Measurements from ENCODE around the gene RAB7B.

Gene RAB7B

GRCh38 chr1:206039046-206039973 lies 36.1 kb upstream of the RAB7B start:
- Histone ChIP-seq H3K9me2 (replicated peaks; ENCODE audit: control insufficient read depth, low read length) (no peaks in the 10 kb centered on the region), H3K9me3 (ENCODE audit: control insufficient read depth, insufficient read depth, low read length) (no peaks in the 10 kb centered on the region), H3K4me2 (ENCODE audit: low read length) (peak overlapping the region; percentile 30), H3K27me3 (ENCODE audit: control insufficient read depth, low read length) (no peaks in the 10 kb centered on the region), H3F3A (ENCODE audit: control insufficient read depth, insufficient read depth) (peaks cover 34% of the 10 kb centered on the region), H3K79me2 (ENCODE audit: control insufficient read depth, low read length) (no peaks in the 10 kb centered on the region), H3K36me3 (ENCODE audit: control insufficient read depth, low read length) (no peaks in the 10 kb centered on the region), H4K20me1 (ENCODE audit: control insufficient read depth, insufficient read depth, low read depth, low read length) (no peaks in the 10 kb centered on the region), H3K4me3 (ENCODE audit: low read length) (peak overlapping the region; percentile 7), H3K4me1 (ENCODE audit: control insufficient read depth, low read length) (peaks cover 97% of the 10 kb centered on the region), H3K27ac (ENCODE audit: low read depth, low read length) (no peak overlapping the region)
- no peak for TF ChIP-seq EZH2phosphoT487 (IDR thresholded peaks at IDR 0.05; ENCODE audit: borderline replicate concordance, low read length)
- TF ChIP-seq CTCF (IDR thresholded peaks at IDR 0.05; ENCODE audit: low read depth, low read length, poor library complexity, severe bottlenecking), result no peak

GRCh38 chr1:206037581-206037980 lies 34.4 kb upstream of the RAB7B start:
- Histone ChIP-seq H3K36me3 (ENCODE audit: control insufficient read depth, low read length) (no peaks in the 10 kb centered on the region), H3K4me2 (ENCODE audit: low read length) (peak overlapping the region; percentile 21), H3K27me3 (ENCODE audit: control insufficient read depth, low read length) (no peaks in the 10 kb centered on the region), H3F3A (ENCODE audit: control insufficient read depth, insufficient read depth) (peaks cover 30% of the 10 kb centered on the region), H4K20me1 (ENCODE audit: control insufficient read depth, insufficient read depth, low read depth, low read length) (no peaks in the 10 kb centered on the region), H3K27ac (ENCODE audit: low read depth, low read length) (no peak overlapping the region; the same call in 1 of the 2 replicates), H3K4me3 (ENCODE audit: low read length) (no peak overlapping the region), H3K9me2 (replicated peaks; ENCODE audit: control insufficient read depth, low read length) (no peaks in the 10 kb centered on the region), H3K9me3 (ENCODE audit: control insufficient read depth, insufficient read depth, low read length) (no peaks in the 10 kb centered on the region), H3K79me2 (ENCODE audit: control insufficient read depth, low read length) (no peaks in the 10 kb centered on the region), H3K4me1 (ENCODE audit: control insufficient read depth, low read length) (peaks cover 86% of the 10 kb centered on the region)
- TF ChIP-seq EZH2phosphoT487 (IDR thresholded peaks at IDR 0.05; ENCODE audit: borderline replicate concordance, low read length) (no peak), CTCF (IDR thresholded peaks at IDR 0.05; ENCODE audit: low read depth, low read length, poor library complexity, severe bottlenecking) (no peak)

GRCh38 chr1:206036663-206037455 lies 33.7 kb upstream of the RAB7B start:
- Histone ChIP-seq H3K36me3 (ENCODE audit: control insufficient read depth, low read length) (no peaks in the 10 kb centered on the region), H3K27me3 (ENCODE audit: control insufficient read depth, low read length) (no peaks in the 10 kb centered on the region), H4K20me1 (ENCODE audit: control insufficient read depth, insufficient read depth, low read depth, low read length) (no peaks in the 10 kb centered on the region), H3K4me1 (ENCODE audit: control insufficient read depth, low read length) (peaks cover 86% of the 10 kb centered on the region), H3K27ac (ENCODE audit: low read depth, low read length) (peak overlapping the region; percentile 15), H3K9me2 (replicated peaks; ENCODE audit: control insufficient read depth, low read length) (no peaks in the 10 kb centered on the region), H3K9me3 (ENCODE audit: control insufficient read depth, insufficient read depth, low read length) (no peaks in the 10 kb centered on the region), H3K79me2 (ENCODE audit: control insufficient read depth, low read length) (no peaks in the 10 kb centered on the region), H3K4me2 (ENCODE audit: low read length) (peak overlapping the region; percentile 21), H3K4me3 (ENCODE audit: low read length) (peak overlapping the region; percentile 0; the same call in 1 of the 2 replicates), H3F3A (ENCODE audit: control insufficient read depth, insufficient read depth) (peaks cover 27% of the 10 kb centered on the region)
- TF ChIP-seq CTCF (IDR thresholded peaks at IDR 0.05; ENCODE audit: low read depth, low read length, poor library complexity, severe bottlenecking) (no peak), EZH2phosphoT487 (IDR thresholded peaks at IDR 0.05; ENCODE audit: borderline replicate concordance, low read length) (no peak)
